Measurements from ENCODE around the gene XYLT1.

XYLT1 gene

DNA sequence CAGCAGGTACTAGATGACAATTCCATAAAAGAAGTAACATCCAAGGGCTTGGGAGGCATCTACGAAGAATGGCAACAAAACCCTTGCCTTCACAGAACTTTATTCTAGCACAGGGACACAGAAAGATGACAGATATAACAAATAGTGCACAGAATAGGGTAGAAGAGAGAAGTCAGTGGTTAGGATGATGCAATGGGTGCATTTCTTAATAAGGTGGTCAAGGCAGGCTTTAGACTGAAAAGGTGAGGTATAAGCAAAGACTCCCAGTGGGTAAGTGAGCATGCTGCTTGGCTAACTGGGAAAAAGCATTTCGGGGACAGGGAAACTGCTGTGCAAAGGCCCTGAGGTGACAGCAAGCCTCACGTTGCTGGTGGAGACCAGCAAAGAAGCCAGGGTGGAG lies 175.9 kb downstream of the XYLT1 start:
- no peak for FAIRE-seq
- DNase-seq (ENCODE audit: insufficient read length, low spot score), result no peak
- TF ChIP-seq POLR2A (IDR thresholded peaks at IDR 0.05; ENCODE audit: low read depth, low read length), result no peak

DNA sequence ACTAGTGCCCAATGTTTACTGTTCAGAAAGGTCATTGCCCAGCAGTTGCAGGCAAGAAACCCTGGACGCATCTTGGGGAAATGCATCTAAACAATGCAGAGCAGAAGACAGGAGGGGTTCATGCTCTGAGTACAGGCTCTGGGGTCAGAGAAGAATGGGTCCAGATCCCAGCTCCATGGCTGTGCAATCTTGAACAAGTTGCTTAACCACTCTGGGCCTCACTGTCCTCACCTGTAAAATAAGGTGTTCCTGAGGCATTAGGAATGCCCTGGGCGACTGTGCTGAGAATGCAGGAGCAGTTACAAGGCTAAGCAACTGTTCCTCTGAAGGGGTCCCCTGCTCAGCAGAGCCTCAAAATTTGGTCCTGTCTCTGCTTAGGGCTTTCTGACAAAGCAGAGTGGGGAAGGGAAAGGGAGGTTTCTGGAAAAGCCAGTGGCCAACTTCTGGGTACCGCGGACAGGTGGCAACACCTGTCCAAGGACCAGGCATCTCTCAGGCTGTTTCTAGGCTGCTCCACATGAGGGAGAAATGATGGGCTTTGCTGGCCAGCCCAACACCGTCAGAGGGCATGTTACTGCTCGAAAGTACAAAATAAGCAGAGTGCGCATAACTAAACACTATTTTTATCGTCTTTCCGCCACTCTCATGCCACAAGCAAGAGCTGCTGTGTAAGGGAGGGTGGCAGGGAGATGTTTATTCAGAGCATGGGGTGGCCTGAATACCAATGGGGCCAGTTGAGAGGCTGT lies 176.8 kb downstream of the XYLT1 start:
- DNase-seq (ENCODE audit: insufficient read length, low spot score) (no peak), FAIRE-seq (no peak)
- no peak for TF ChIP-seq POLR2A (IDR thresholded peaks at IDR 0.05; ENCODE audit: low read depth, low read length)

DNA sequence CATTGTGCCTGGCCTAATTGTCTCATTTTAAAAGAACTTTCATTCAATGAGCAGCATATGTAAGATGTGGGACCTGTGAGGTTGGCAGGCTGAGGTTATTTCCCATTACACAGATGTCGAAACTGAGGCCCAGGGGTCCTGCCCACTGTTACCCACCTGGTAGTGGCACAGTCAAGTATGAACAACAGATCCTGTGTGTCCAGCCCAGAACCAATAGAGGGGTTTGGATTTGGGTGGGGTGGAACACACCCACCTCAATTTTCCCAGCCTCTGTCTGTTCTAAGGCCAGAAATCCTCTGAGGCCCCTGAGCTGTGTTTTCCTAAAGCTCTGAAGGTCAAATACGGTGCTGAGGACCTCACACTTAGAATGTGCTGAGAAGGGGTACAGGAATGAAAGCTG lies 179.5 kb downstream of the XYLT1 start:
- DNase-seq (ENCODE audit: insufficient read length, low spot score) (no peak), FAIRE-seq (no peak)
- TF ChIP-seq POLR2A (IDR thresholded peaks at IDR 0.05; ENCODE audit: low read depth, low read length), result no peak

DNA sequence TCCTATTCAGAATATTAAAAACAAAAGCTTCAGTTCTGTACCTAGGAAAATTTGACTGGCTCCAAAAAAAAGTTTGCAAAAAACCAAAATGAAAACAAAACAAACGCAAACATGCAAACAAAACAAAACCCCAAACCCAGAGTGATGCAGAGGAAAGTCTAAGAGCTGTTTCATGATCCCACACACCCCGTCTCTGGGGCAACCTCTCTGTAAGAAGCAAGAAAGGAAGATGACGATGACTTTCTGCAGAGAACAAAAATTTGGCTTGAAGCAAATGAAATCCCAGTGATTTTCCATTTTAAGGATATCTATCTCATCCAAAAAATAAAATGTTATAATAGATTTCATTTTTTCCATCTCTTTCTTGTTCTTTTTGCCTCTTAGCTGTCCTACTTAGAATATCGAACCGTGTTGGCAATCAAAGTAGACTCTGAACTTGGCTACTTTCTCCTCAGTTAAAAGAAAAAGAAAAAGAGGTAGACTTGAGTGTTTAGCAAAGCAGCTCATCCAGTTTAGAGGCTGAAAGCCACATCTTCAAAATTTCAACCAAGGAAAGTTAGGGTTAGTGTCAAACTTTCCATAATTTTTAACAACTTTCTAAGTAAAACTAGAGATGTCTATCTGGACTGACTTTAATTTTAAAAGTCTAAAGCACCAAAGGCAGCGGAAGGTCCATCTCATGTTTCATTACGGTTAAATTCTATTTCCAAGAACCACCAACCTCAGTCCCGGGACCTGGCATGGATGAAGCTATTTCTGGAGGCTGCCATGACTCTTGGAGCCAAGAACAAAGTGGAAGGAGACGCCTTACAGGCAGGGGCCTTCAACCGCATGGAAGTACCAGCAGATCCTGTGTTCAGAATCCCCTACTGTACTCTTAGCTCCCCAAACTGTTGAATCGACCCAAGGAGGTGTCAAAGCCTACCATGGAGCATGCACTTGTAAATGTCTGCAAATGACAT lies 180.8 kb downstream of the XYLT1 start:
- no peak for FAIRE-seq
- no peak for TF ChIP-seq POLR2A (IDR thresholded peaks at IDR 0.05; ENCODE audit: low read depth, low read length)
- no peak for DNase-seq (ENCODE audit: insufficient read length, low spot score)

DNA sequence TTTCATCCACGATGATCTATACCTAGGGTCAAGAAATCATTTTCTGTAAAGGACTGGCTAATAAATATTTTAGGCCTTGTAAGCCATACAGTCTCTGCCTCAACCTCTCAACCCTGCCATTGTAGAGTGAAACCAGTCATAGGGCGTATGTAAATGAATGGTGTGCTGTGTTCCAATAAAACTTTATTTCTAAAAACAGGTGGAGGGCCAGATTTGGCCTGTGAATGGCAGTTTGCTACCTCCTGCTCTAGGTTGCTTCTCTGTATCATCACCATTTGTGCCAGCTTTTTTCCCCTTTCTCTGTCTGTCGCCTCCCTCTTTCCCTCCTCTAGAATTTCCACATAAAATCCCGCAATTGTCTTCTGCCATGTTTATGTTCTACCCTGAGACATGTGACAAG lies 181.7 kb downstream of the XYLT1 start:
- FAIRE-seq (no peak), DNase-seq (ENCODE audit: insufficient read length, low spot score) (no peak)
- TF ChIP-seq POLR2A (IDR thresholded peaks at IDR 0.05; ENCODE audit: low read depth, low read length), result no peak

DNA sequence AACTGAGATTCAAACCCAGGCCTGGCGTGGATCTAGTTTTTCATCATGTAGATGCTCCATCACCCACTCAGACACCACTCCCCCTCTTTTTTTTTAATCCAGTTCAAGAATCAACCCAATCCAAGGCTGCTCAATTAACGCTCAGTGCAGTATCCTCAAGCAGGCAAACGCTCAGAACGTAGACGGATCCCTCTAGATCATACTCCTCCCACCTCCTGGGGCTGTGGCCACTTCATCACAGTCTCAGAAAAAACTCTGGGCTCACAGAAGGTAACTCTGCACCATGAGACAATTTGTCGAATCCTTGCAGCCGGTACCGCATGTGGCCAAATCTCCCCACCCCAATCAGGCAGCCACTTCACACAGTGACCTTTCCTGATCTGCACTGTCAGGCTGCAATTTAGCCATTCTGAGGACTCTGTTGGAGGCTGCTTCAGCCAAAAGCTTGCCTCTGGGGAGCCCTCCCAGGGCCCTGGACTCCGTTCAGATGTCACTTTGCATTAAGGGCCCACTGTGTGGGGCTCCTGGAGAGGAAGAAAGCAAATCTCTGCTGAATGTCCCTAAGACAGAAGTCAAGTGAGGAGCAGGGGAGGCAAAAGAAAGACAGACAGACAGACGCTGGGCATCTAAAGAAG lies 183.5 kb downstream of the XYLT1 start:
- TF ChIP-seq POLR2A (IDR thresholded peaks at IDR 0.05; ENCODE audit: low read depth, low read length), result no peak
- DNase-seq (ENCODE audit: insufficient read length, low spot score), result no peak
- FAIRE-seq, result no peak

DNA sequence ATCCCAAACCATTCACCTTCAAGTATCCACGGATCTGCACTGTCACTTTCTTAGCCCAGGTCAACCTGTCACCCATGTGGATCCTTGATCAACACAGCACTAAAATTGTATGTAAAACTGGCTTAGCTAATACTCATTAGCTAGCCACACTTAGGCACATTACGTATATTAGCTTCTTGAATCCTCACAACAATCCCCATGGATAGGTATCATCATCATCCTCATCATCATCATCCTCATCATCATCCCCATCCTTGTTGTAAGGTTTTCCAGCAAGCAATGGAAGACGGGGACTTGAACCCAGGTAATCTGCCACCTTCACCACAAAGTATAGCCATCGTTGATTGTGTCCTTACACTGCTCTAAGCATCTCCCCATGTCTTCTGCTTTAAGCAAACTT lies 184.3 kb downstream of the XYLT1 start:
- no peak for TF ChIP-seq POLR2A (IDR thresholded peaks at IDR 0.05; ENCODE audit: low read depth, low read length)
- FAIRE-seq (no peak), DNase-seq (ENCODE audit: insufficient read length, low spot score) (no peak)

DNA sequence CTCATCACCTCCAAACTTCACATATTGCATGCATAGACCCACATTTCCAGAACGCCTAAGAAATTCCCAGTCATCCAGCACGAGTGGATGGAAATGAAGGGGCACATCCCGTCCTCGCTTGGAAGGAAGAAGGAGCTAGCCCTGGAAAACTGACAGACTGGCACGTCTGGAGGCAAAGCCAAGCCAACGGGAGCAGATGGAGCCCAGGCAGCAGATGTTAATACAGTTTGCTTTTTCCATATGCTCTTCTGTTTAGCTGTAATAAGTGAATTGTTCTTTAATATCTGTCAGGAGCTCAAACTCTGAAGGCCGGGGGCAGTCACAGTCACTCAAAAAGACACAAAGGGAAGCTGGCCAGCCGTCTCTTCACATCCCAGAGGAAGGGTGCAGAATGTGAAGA lies 187.7 kb downstream of the XYLT1 start:
- no peak for FAIRE-seq
- DNase-seq (ENCODE audit: insufficient read length, low spot score), result no peak
- no peak for TF ChIP-seq POLR2A (IDR thresholded peaks at IDR 0.05; ENCODE audit: low read depth, low read length)

DNA sequence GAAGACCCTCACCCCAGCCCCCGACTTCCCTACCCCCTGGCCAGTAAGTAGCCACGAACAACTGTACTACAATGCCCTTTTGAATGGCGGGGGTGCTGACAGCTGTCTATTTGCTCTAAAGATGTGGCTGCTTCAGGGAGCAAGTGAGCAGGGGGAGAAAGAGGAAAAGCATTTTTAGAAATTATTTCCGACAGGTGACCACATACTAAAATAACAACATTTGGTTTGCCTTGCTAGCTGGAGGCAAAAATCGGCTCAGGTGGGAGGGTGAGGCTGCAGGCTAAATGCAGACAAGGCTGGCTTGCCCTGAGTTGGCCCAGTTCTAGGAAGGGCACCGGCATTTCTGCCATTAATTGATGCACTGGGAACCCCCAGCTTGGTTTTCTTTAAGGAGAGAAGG lies 188.5 kb downstream of the XYLT1 start:
- DNase-seq (ENCODE audit: insufficient read length, low spot score), result no peak
- no peak for FAIRE-seq
- TF ChIP-seq POLR2A (IDR thresholded peaks at IDR 0.05; ENCODE audit: low read depth, low read length), result no peak

DNA sequence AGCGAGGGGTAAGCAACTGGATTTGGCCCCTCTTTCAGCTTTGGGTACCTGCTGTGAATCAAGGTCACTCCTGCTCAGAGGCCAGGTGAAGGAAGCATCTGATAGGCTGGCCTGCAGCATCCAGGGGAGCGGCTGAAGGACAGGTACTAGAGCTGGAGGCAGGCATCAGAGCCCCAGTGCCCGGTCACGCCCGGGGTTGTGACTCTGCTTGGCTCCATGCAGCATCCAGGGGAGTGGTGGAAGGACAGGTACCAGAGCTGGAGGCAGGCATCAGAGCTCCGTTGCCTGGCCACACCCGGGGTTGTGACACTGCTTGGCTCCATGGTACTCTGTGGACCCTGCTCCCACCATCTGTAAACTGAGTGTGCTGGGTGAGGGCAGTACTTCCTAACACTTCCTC lies 189.7 kb downstream of the XYLT1 start:
- no peak for TF ChIP-seq POLR2A (IDR thresholded peaks at IDR 0.05; ENCODE audit: low read depth, low read length)
- DNase-seq (ENCODE audit: insufficient read length, low spot score), result no peak
- no peak for FAIRE-seq

DNA sequence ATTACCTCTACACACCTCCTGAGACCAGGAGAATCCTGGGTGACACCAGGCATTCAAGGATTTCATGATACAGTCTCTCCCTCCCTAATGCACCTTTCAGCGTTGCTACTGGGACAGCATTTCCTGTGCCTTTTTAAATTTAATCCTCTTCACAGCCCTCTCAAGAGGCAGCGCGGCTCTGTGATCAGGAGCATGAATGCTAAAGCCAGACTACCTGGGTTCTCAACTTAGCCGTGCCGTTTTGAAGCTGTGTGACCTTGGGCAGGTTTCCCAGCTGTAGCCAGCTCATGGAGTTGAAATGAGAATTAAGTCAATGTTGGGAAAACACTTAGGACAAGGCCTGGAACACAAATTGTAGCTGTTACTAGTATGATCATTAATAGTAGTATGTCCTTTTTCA lies 191.8 kb downstream of the XYLT1 start:
- no peak for FAIRE-seq

DNA sequence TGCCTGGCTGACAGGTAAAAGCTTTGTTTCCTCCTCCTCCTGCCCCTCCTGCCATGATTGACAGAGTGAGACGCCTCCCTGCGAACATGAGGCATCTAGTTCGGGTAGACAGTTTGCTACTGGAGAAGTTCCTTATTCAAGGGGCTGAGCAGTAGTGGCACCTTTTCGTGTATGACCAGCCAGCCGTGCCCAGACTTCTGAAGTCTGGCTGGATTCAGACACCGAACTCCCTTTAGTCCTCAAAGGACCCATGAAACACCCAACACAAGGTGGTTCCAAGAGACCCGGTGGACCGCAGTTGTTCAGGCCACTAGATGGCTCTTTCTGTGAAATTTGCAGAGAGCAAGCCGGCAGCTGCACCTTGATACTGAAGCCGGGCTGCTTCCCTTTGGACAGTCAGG lies 192.8 kb downstream of the XYLT1 start:
- no peak for TF ChIP-seq POLR2A (IDR thresholded peaks at IDR 0.05; ENCODE audit: low read depth, low read length)
- FAIRE-seq (no peak), DNase-seq (ENCODE audit: insufficient read length, low spot score) (no peak)

More for the DNA sequence above, 191.8 kb downstream of the XYLT1 start:
- DNase-seq (ENCODE audit: insufficient read length, low spot score), result no peak
- TF ChIP-seq POLR2A (IDR thresholded peaks at IDR 0.05; ENCODE audit: low read depth, low read length), result no peak

DNA sequence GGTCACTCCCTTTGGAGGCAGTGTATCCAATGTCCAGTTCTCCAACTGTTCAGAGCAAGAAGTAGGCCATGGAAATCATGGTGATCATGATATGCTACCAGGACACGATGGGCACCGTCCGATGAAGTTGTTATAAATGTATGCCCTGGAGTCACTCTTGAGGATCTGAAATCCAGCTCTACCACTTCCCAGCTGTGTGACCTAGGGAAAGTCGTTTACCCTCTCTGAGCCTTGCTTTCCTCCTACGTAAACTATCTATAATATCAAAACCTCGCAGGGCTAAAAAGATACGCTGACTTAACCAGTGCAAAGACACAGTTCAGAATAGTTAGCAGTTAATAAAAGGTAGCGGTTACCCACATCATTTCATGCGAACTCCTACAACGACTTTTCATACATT lies 194.2 kb downstream of the XYLT1 start:
- no peak for TF ChIP-seq POLR2A (IDR thresholded peaks at IDR 0.05; ENCODE audit: low read depth, low read length)
- no peak for FAIRE-seq
- no peak for DNase-seq (ENCODE audit: insufficient read length, low spot score)

DNA sequence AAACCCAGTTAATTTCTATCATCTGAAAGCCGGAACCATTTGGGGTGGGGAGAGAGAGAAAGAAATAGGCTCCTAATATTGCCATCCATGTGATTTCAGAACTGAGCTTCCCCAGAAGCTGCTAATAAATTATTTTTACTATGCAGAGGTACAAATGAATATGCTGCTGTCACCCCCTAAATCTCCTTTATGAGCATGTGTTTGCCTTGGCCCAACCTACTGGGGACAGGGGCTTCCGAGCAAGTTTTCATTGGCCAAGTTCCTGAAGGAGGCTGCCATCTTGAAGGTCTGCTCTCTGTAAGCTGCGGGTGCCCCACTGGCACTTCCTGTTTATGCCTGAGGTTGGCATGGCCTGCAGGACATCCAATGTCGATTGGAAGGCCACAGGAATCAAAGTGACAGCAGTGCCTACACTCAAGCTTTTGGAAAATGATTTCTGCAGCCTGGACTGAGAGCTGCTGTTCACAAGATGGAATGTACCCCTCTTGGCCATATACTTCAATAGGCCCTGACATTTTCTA lies 194.7 kb downstream of the XYLT1 start:
- FAIRE-seq, result no peak
- no peak for TF ChIP-seq POLR2A (IDR thresholded peaks at IDR 0.05; ENCODE audit: low read depth, low read length)
- no peak for DNase-seq (ENCODE audit: insufficient read length, low spot score)
